ENCODE results near the gene AP1G2. TPM values are rescaled to one million over a fixed set of nuclear protein-coding genes. Genes with fewer than 3 reads are reported as not detected.
A peak's percentile ranks its signal among the peaks of the same experiment; 100 is the strongest.

AP1G2 gene
- total RNA-seq, 2 experiments from 2014 or later, result 193 to 198 TPM

GRCh38 chr14:23557521-23557920, 10.1 kb downstream of the AP1G2 start:
- Mint-ChIP-seq H3K27ac (peak overlapping the region; percentile 3), H3K36me3 (ENCODE audit: low read depth) (peaks cover 35% of the 10 kb centered on the region), H3K27me3 (no peaks in the 10 kb centered on the region), H3K9me3 (no peaks in the 10 kb centered on the region), H3K4me3 (peak overlapping the region; percentile 84), H3K4me1 (ENCODE audit: low read depth) (peaks cover 32% of the 10 kb centered on the region)
- no peak for ATAC-seq (ENCODE audit: poor library complexity)
- Histone ChIP-seq H3K9me3 (ENCODE audit: control insufficient read depth in 1 of 2, insufficient read depth in 1 of 2, low read length in 2 of 2) (no peaks in the 10 kb centered on the region), H3K36me3 (ENCODE audit: insufficient read depth, low read length) (peaks cover 43% of the 10 kb centered on the region), H3K27ac (ENCODE audit: low read depth in 1 of 2, low read length in 2 of 2) (peak overlapping the region in 1 of 2 donors; percentile 5), H3K4me3 (ENCODE audit: low read length) (no peak overlapping the region), H3K27me3 (ENCODE audit: control insufficient read depth in 1 of 2, insufficient read depth in 2 of 2, low read length in 2 of 2) (no peaks in the 10 kb centered on the region), H3K4me1 (ENCODE audit: insufficient read depth, low read length) (peaks cover 30% of the 10 kb centered on the region)
- no peak for TF ChIP-seq CTCF (IDR thresholded peaks at IDR 0.05)
- POLR2A ChIA-PET, result interaction anchor here (0.6 to 1.0 kb wide), 2 partner anchors 9 to 79 kb away, joined by 3 to 4 read pairs; no protein-coding TSS in a partner anchor
- CTCF ChIA-PET, result no interaction called here
- intact Hi-C loops (cut with DNase I, micrococcal nuclease), result loop anchor here in 1 of 2 experiments (5.0 kb wide), 2 partner anchors 235 to 290 kb away; partner anchors contain the start of gene PABPN1
- no peak for DNase-seq

- H3K4me1 Mint-ChIP-seq (ENCODE audit: low read depth), result peaks cover 35% of the 10 kb centered on the region
- peaks cover 1% of the 10 kb centered on the region for H3K27me3 Mint-ChIP-seq
- H3K9me3 ChIP-seq (ENCODE audit: control insufficient read depth in 1 of 2, insufficient read depth in 1 of 2, low read length in 2 of 2), result no peaks in the 10 kb centered on the region
- ATAC-seq (ENCODE audit: poor library complexity) (no peak), DNase-seq (peak in 1 of 14 experiments; percentile 30)
- H3K27ac ChIP-seq (ENCODE audit: low read depth in 1 of 2, low read length in 2 of 2), result peak overlapping the region; percentile 87 to 89
- H3K27me3 ChIP-seq (ENCODE audit: control insufficient read depth in 1 of 2, insufficient read depth in 2 of 2, low read length in 2 of 2), result no peaks in the 10 kb centered on the region
- H3K36me3 ChIP-seq (ENCODE audit: insufficient read depth, low read length), result peaks cover 36% of the 10 kb centered on the region
- H3K4me3 ChIP-seq (ENCODE audit: low read length), result peak overlapping the region; percentile 94
- H3K4me1 ChIP-seq (ENCODE audit: insufficient read depth, low read length), result peaks cover 34% of the 10 kb centered on the region
- TF ChIP-seq CTCF (IDR thresholded peaks at IDR 0.05), result no peak
- peak overlapping the region; percentile 99 for H3K4me3 Mint-ChIP-seq
- ChIA-PET POLR2A (interaction anchor here (0.8 to 1.5 kb wide), 4 partner anchors 79 to 461 kb away, joined by 3 to 4 read pairs (median 4); partner anchors contain the start of genes C14orf119 and PABPN1), CTCF (interaction anchor here (0.6 to 2.0 kb wide), 2 partner anchors 14 to 79 kb away, joined by 3 to 8 read pairs; no protein-coding TSS in a partner anchor)
- H3K9me3 Mint-ChIP-seq, result no peaks in the 10 kb centered on the region
- H3K36me3 Mint-ChIP-seq (ENCODE audit: low read depth), result peaks cover 33% of the 10 kb centered on the region
- H3K27ac Mint-ChIP-seq, result peak overlapping the region; percentile 79
- intact Hi-C loops (cut with DNase I, micrococcal nuclease), result loop anchor here in 1 of 2 experiments (5.0 kb wide), 2 partner anchors 235 to 290 kb away; partner anchors contain the start of gene PABPN1
Observed at GRCh38 chr14:23556700-23557440, 10.7 kb downstream of the AP1G2 start.

GRCh38 chr14:23555882-23556699, 11.5 kb downstream of the AP1G2 start, which contains the start of gene THTPA:
THTPA (plus strand) TSS chr14:23556271; CDS start chr14:23556758, 487 bp downstream.
- H3K27ac ChIP-seq (ENCODE audit: low read depth in 1 of 2, low read length in 2 of 2), result peak within 1 kb of the TSS; percentile 87 to 89
- intact Hi-C loops (cut with DNase I, micrococcal nuclease), result loop anchor here (1.0 to 5.0 kb wide), 4 partner anchors 11 to 289 kb away; partner anchors contain the start of genes AP1G2 (in 1 of the 2) and PABPN1 (in 1 of the 2)
- TF ChIP-seq CTCF (IDR thresholded peaks at IDR 0.05), result no peak
- CTCF ChIA-PET, result interaction anchor here (0.6 to 2.0 kb wide), 2 partner anchors 14 to 78 kb away, joined by 3 to 8 read pairs; no protein-coding TSS in a partner anchor
- Mint-ChIP-seq H3K27me3 (peaks cover 9% of the 10 kb centered on the region), H3K36me3 (ENCODE audit: low read depth) (peaks cover 26% of the 10 kb centered on the region), H3K4me1 (ENCODE audit: low read depth) (peaks cover 42% of the 10 kb centered on the region), H3K27ac (peak within 1 kb of the TSS; percentile 79), H3K9me3 (no peaks in the 10 kb centered on the region), H3K4me3 (peak within 1 kb of the TSS; percentile 99)
- POLR2A ChIA-PET, result interaction anchor here (0.6 to 1.5 kb wide), 9 partner anchors 11 to 887 kb away, joined by 3 to 4 read pairs (median 3); partner anchors contain the start of genes C14orf119, NGDN, PABPN1 and SDR39U1
- peaks cover 40% of the 10 kb centered on the region for H3K4me1 ChIP-seq (ENCODE audit: insufficient read depth, low read length)
- peaks cover 0 to 1% of the 10 kb centered on the region in 2 experiments for H3K27me3 ChIP-seq (ENCODE audit: control insufficient read depth in 1 of 2, insufficient read depth in 2 of 2, low read length in 2 of 2)
- ATAC-seq (ENCODE audit: poor library complexity), result peak; percentile 91
- peak within 1 kb of the TSS; percentile 94 for H3K4me3 ChIP-seq (ENCODE audit: low read length)
- no peaks in the 10 kb centered on the region for H3K9me3 ChIP-seq (ENCODE audit: control insufficient read depth in 1 of 2, insufficient read depth in 1 of 2, low read length in 2 of 2)
- DNase-seq, result peak; percentile 86 to 96 (median 91)
- H3K36me3 ChIP-seq (ENCODE audit: insufficient read depth, low read length), result peaks cover 29% of the 10 kb centered on the region

All from CD4-positive, alpha-beta T cell (primary cell).